ENCODE results near the gene FOLR3.

The FOLR3 gene

DNA sequence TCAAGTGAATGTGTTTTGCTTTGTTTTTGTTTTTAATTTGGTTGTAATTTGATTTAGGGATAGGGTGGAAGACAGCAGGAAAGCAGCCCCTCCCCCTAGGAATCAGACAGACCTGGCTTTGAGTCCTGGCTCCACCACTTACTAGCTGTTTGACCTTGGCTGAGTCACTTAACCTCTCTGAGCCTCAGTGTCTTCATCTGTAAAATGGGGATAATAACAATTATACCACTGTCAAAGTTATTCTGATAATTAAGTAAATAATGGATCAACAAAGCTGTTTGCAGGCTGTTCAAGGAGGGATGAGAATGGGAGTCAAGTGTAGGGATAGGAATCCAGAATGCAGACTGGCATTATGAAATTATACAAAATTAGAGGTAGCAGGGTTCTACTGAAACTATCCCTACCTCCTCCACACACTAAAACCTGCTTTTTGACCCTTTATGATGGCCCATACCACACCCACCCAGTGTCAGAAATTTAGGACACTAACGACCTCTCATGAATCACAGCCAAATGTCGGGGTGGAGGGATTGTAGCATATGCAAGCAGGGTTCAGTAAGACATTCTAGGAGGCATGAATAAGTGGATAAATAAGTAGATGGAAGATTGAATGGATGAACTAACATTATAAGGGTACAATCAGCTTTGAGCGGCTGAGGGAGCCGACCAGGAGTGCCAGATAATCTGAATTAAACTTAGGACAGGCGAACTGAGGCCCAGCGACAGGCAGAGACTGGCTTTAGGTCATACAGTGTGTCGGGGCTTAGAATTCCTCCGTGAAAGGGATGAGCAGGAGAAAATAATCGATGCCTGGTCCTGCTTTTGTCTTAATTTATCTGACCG is 24.0 kb upstream of the FOLR3 start:
- TF ChIP-seq, protein P1, sequence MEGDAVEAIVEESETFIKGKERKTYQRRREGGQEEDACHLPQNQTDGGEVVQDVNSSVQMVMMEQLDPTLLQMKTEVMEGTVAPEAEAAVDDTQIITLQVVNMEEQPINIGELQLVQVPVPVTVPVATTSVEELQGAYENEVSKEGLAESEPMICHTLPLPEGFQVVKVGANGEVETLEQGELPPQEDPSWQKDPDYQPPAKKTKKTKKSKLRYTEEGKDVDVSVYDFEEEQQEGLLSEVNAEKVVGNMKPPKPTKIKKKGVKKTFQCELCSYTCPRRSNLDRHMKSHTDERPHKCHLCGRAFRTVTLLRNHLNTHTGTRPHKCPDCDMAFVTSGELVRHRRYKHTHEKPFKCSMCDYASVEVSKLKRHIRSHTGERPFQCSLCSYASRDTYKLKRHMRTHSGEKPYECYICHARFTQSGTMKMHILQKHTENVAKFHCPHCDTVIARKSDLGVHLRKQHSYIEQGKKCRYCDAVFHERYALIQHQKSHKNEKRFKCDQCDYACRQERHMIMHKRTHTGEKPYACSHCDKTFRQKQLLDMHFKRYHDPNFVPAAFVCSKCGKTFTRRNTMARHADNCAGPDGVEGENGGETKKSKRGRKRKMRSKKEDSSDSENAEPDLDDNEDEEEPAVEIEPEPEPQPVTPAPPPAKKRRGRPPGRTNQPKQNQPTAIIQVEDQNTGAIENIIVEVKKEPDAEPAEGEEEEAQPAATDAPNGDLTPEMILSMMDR (IDR thresholded peaks at IDR 0.05; ENCODE audit: insufficient read depth, low read length, poor library complexity, severe bottlenecking): no peak
- no peaks in the 10 kb centered on the region for H3K27me3 ChIP-seq (replicated peaks; ENCODE audit: control insufficient read depth, insufficient read depth, low read length)
- no peak for DNase-seq (ENCODE audit: extremely low read depth, insufficient read length)
- peaks cover 6% of the 10 kb centered on the region for H3K36me3 ChIP-seq (ENCODE audit: control insufficient read depth, insufficient read depth, low read length)
- peak overlapping the region; percentile 83 for H3K4me3 ChIP-seq (replicated peaks; ENCODE audit: low read depth, low read length)

DNA sequence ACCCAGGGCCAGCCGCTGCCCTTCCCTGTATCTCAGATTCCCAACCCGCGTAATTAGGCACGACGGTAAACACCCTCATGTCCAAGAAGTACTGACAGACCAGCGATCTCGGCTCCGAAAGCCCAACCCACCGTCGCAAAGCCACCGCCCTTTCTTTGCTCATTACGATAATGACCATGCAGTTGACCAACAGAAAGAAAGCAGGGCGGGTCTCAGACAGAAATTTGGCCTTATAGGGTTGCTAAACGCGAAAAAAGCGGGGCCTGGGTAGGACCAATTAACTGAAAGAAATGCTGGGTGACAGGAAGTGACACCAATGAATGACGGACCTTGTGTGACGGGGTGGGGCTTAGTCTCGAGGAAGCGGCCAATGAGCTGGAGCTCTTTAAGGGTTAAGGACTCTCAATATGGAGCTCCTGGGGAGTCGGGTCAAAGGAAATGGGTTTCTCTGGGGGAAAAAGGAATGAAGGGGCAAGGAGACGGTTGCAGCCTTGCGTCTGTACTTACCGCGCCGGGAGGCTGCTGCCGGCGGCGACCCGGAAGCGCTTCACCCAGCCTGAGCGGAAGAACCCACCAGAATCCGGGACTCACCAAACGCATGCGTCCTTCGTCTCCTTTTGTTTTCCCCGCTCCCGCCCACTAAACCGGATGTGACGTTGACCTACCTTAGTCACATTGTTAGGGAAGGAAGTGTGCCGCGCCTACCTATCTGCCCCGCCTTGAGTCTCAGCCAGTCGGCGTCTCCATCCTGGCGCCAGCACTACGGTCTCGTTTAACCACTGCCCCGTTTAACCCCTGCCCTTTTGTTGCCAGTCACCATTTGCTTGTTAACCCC is 23.2 kb upstream of the FOLR3 start, which contains the start of gene ANAPC15:
ANAPC15 (minus strand) TSS at position 553 of the 835 bp plus-strand sequence. CDS start 1,419 bp downstream, outside the sequence.
- Histone ChIP-seq H3K4me3 (replicated peaks; ENCODE audit: low read depth, low read length) (peak within 1 kb of the TSS; percentile 83), H3K27me3 (replicated peaks; ENCODE audit: control insufficient read depth, insufficient read depth, low read length) (no peaks in the 10 kb centered on the region), H3K36me3 (ENCODE audit: control insufficient read depth, insufficient read depth, low read length) (peaks cover 6% of the 10 kb centered on the region)
- TF ChIP-seq, protein P1 (IDR thresholded peaks at IDR 0.05; ENCODE audit: insufficient read depth, low read length, poor library complexity, severe bottlenecking): no peak
- peak; percentile 95 for DNase-seq (ENCODE audit: extremely low read depth, insufficient read length)

DNA sequence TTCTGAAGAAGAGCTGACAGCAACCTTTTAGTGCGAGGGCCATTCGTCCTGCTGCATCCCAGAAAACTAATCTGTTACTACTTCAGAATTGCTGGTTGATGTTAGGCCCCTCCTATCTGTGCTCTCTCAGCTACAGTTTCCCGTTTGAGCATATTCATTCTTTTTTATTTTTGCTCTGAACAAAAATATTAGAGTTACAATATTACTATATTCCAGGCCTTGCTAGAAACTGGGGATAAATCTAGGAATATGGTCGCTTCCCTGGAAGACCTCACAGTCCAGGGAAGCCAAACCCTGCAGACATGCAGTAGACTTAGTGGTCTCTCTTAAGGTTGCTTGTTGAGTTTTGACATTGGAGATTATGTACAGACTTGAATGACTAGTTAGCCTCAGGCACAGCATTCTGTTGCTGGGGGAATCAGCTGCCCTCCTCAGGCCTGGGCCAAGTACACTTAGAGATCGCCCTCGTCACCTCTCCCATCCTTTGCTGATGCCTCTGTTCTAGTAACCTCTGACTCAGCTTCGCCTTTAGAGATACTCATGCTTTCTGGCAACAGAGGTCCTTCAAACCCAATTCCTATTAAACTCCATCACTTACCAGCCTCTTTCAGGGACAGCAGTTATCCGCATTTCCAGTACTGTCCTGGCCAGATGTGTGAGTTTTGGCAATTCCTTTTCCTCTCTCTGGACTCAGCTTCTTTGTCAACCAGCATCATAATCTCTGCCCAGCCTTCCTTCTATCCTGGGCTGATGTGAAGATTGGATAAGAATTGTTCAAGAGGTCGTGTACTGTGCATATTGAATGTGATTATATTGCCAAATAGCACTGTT is 22.3 kb upstream of the FOLR3 start:
- Histone ChIP-seq H3K36me3 (ENCODE audit: control insufficient read depth, insufficient read depth, low read length) (peaks cover 6% of the 10 kb centered on the region), H3K4me3 (replicated peaks; ENCODE audit: low read depth, low read length) (peak overlapping the region; percentile 83), H3K27me3 (replicated peaks; ENCODE audit: control insufficient read depth, insufficient read depth, low read length) (no peaks in the 10 kb centered on the region)
- no peak for DNase-seq (ENCODE audit: extremely low read depth, insufficient read length)
- TF ChIP-seq, protein P1 (IDR thresholded peaks at IDR 0.05; ENCODE audit: insufficient read depth, low read length, poor library complexity, severe bottlenecking): no peak

DNA sequence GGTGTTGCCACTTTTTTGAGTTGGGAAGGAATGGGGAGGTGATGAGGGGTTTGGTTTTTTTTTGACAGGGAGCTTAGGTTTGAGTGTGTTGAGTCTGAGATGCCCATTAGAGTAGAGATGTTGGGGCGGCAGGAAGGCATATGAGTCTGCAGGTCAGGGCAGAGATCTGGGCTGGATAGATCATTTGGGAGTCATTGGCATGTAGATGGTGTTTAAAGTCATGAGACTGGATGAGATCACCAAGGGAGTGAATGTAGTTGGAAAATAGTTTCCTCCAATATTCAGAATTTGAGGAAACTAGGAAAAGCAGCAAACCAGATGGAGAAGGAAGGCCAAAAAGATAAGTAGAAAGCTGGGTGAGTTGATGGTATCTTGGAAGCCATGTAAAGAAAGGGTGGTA is 21.0 kb upstream of the FOLR3 start:
- H3K4me3 ChIP-seq (replicated peaks; ENCODE audit: low read depth, low read length): no peak overlapping the region
- DNase-seq (ENCODE audit: extremely low read depth, insufficient read length): no peak
- H3K36me3 ChIP-seq (ENCODE audit: control insufficient read depth, insufficient read depth, low read length): peaks cover 5% of the 10 kb centered on the region
- TF ChIP-seq, protein P1 (IDR thresholded peaks at IDR 0.05; ENCODE audit: insufficient read depth, low read length, poor library complexity, severe bottlenecking): no peak
- no peaks in the 10 kb centered on the region for H3K27me3 ChIP-seq (replicated peaks; ENCODE audit: control insufficient read depth, insufficient read depth, low read length)

DNA sequence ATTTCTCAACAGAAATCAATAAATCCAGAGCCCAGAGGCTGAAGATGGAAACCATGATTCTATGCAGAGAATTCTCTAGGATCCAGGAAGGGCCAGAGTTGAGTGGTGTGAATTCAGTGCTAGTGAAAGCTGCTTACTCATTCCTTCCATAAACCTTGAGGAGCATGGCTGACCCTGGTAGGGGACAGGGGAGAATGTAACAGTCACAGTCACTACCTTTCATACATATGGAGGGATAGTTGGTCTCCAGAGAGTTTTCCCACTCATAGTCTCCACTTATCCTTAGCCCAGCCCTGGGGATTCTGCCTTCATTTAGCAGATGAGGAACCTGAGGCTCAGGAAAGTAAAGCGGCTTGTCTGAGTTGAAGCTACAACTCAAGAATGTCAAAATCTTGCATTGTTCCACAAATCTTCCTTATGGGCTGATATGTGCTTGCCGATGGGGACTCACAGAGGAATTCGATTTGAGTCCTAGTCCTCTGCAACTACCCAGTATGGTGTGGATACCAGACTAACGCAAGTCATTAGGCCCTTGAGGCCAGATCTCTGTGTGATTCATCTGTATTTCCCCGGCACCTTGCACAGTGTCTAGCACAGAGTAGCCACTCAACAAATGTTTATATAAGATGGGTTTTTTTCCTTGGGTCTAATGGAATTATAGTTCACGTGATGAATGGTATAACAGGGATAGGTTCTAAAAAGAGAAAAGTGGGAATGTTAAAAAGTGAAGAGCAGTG is 19.3 kb upstream of the FOLR3 start:
- TF ChIP-seq, protein P1 (IDR thresholded peaks at IDR 0.05; ENCODE audit: insufficient read depth, low read length, poor library complexity, severe bottlenecking): no peak
- H3K4me3 ChIP-seq (replicated peaks; ENCODE audit: low read depth, low read length): no peak overlapping the region
- no peaks in the 10 kb centered on the region for H3K36me3 ChIP-seq (ENCODE audit: control insufficient read depth, insufficient read depth, low read length)
- no peaks in the 10 kb centered on the region for H3K27me3 ChIP-seq (replicated peaks; ENCODE audit: control insufficient read depth, insufficient read depth, low read length)
- no peak for DNase-seq (ENCODE audit: extremely low read depth, insufficient read length)

All from GM06990 (cell line).